ENCODE results near the gene PACC1. TPM values are rescaled to one million over a fixed set of nuclear protein-coding genes. Genes with fewer than 3 reads are reported as not detected.

PACC1 gene
- total RNA-seq, 2 donors from 2014 or later: 4.2 TPM; not detected in 1

- ATAC-seq (no peak), DNase-seq (no peak)
- WGBS, 2 donors: 54 to 57% methylated on average over 9 to 13 of the region's 13 CpGs
- TF ChIP-seq CTCF (IDR thresholded peaks at IDR 0.05) (peak in 1 of 7 experiments; percentile 14), POLR2A (IDR thresholded peaks at IDR 0.05) (no peak)
- Histone ChIP-seq H3K27me3 (no peaks in the 10 kb centered on the region), H3K4me1 (peaks cover 12% of the 10 kb centered on the region), H3K36me3 (replicated peaks in 1 of 2; ENCODE audit: insufficient read depth in 1 of 2, low read depth in 2 of 2) (no peaks in the 10 kb centered on the region), H3K4me3 (no peak overlapping the region), H3K9me3 (no peaks in the 10 kb centered on the region), H3K27ac (peak overlapping the region in 3 of 4 donors; percentile 52 to 65 (median 61))
- intact Hi-C loops (cut with DNase I): no loop called here
Measured at GRCh38 chr1:212415107-212415841, 588 bp upstream of the PACC1 start.

- Histone ChIP-seq H3K4me3 (peak overlapping the region; percentile 44 to 84), H3K36me3 (replicated peaks in 1 of 2; ENCODE audit: insufficient read depth in 1 of 2, low read depth in 2 of 2) (peaks cover 0 to 3% of the 10 kb centered on the region in 2 donors), H3K4me1 (peaks cover 12% of the 10 kb centered on the region), H3K9me3 (no peaks in the 10 kb centered on the region), H3K27me3 (no peaks in the 10 kb centered on the region), H3K27ac (peak overlapping the region in 2 of 4 donors; percentile 52 to 61)
- intact Hi-C loops (cut with DNase I): no loop called here
- 20 to 21% methylated on average over 21 of the region's 21 CpGs for WGBS, 2 donors
- TF ChIP-seq POLR2A (IDR thresholded peaks at IDR 0.05) (no peak), CTCF (IDR thresholded peaks at IDR 0.05) (no peak)
- DNase-seq (no peak), ATAC-seq (peak; percentile 3)
Measured at GRCh38 chr1:212413902-212414327, 771 bp downstream of the PACC1 start.

GRCh38 chr1:212412374-212412773, 2.3 kb downstream of the PACC1 start:
- intact Hi-C loops (cut with DNase I): no loop called here
- Histone ChIP-seq H3K4me3 (no peak overlapping the region), H3K9me3 (no peaks in the 10 kb centered on the region), H3K36me3 (replicated peaks in 1 of 2; ENCODE audit: insufficient read depth in 1 of 2, low read depth in 2 of 2) (peaks cover 0 to 3% of the 10 kb centered on the region in 2 donors), H3K27ac (no peak overlapping the region), H3K4me1 (peaks cover 12% of the 10 kb centered on the region), H3K27me3 (no peaks in the 10 kb centered on the region)
- ATAC-seq (no peak), DNase-seq (no peak)
- 87 to 100% methylated on average over 2 to 3 of the region's 3 CpGs for WGBS, 2 donors
- TF ChIP-seq CTCF (IDR thresholded peaks at IDR 0.05) (no peak), POLR2A (IDR thresholded peaks at IDR 0.05) (no peak)

DNA sequence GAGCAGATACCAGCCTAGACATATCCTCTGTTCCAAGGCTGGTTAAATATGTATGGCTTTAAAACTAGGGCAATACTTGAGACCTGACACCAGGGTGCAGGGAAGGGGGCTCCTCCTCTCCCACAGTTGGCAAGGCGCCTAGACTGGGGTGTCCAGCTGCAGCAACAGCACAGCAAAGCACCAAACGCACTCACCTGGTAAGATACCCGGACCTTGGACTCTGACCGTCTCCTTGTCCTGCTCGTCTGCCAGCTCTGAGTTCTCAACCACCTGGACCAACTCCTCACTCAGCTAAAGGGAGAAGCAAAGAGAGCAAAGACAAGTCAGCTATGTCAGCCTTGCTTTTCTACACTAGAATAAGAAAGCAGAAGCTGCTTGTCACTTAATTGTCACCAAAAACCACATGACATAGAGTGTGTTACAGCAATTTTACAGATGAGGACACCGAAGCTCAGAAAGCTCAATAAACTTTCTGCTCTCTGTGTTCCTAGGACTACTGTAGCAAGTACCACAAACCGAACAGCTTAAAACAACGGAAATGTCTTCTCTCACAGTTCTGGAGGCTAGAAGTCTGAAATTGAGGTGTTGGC, 4.4 kb downstream of the PACC1 start:
- H3K4me1 ChIP-seq: peaks cover 12% of the 10 kb centered on the region
- no peak overlapping the region for H3K4me3 ChIP-seq
- intact Hi-C loops (cut with DNase I): no loop called here
- peaks cover 0 to 3% of the 10 kb centered on the region in 2 donors for H3K36me3 ChIP-seq (replicated peaks in 1 of 2; ENCODE audit: insufficient read depth in 1 of 2, low read depth in 2 of 2)
- no peak overlapping the region for H3K27ac ChIP-seq
- no peaks in the 10 kb centered on the region for H3K9me3 ChIP-seq
- no peak for DNase-seq
- no peaks in the 10 kb centered on the region for H3K27me3 ChIP-seq
- 60 to 70% methylated on average over 7 to 8 of the region's 8 CpGs for WGBS, 2 donors
- no peak for TF ChIP-seq POLR2A (IDR thresholded peaks at IDR 0.05)
- no peak for TF ChIP-seq CTCF (IDR thresholded peaks at IDR 0.05)
- ATAC-seq: no peak

Data from body of pancreas (tissue), 4 donors.